K562 (cell line): ENCODE data around the gene STIL.
"Not testable (repeated sequence)": the region's sequence is repeated elsewhere in the genome, so short reads cannot be mapped to it uniquely, and the experiment has no call there.

Source experiments
- CEBPB ChIP-seq: fragments of 450-650 bp; IDR thresholded peaks from 2 replicates; pipeline ENCODE4 v1.6.1; 2016; ENCODE audit warnings: missing genetic modification characterization, missing compliant biosample characterization
- CREB1 ChIP-seq, 2 experiments: sonication (generic) in 1 of 2; formaldehyde crosslinking in 1 of 2; IDR thresholded peaks; 2 replicates each; pipeline versions ENCODE4 v1.6.1 to v1.8.0; 2012 to 2022; ENCODE audit warnings: inconsistent platforms in 1 of 2, mild to moderate bottlenecking in 1 of 2, missing genetic modification reagents in 1 of 2, moderate library complexity in 1 of 2
- LARP7 ChIP-seq: fragments of 450-650 bp; IDR thresholded peaks from 2 replicates; pipeline ENCODE4 v1.6.1; 2016
- TAF7 ChIP-seq: fragments of 450-650 bp; IDR thresholded peaks from 2 replicates; pipeline ENCODE4 v1.6.1; 2016; ENCODE audit warnings: missing genetic modification characterization, missing compliant biosample characterization
- TF ChIP-seq, protein P1 (sequence below), 3 experiments: IDR thresholded peaks in 2 of 3; conservative IDR thresholded peaks in 1 of 3; 2 replicates each; pipeline ENCODE4 v1.5.1; 2011 to 2012; ENCODE audit warnings: low read length in 3 of 3, mild to moderate bottlenecking in 3 of 3, control low read depth in 2 of 3, improper control_type of control experiment in 1 of 3, inconsistent platforms in 1 of 3, low read depth in 1 of 3, mixed read lengths in 1 of 3, moderate library complexity in 1 of 3; ENCODE audit not compliant: insufficient read depth in 2 of 3
- TF ChIP-seq, protein P2 (sequence below): sonication (generic); formaldehyde crosslinking; IDR thresholded peaks from 2 replicates; pipeline ENCODE4 v1.8.0; 2023; ENCODE audit warnings: mild to moderate bottlenecking, missing genetic modification reagents

DNA sequence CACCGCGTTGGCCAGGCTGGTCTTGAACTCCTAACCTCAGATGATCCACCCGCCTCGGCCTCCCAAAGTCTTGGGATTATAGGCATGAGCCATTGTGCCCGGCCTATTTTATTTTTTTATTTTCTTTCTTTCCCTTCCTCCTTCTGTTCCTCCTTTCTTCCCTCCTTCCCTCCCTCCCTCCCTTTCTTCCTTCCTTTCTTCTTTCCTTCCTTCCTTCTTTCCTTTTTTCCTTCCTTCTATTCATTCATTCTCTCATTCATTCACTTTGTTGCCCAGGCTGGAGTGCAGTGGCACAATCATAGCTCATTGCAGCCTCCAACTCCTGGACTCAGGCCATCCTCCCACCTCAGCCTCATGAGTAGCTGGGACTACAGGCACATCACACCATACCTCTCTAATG lies 33.0 kb upstream of the STIL start:
- TF ChIP-seq, protein P1, sequence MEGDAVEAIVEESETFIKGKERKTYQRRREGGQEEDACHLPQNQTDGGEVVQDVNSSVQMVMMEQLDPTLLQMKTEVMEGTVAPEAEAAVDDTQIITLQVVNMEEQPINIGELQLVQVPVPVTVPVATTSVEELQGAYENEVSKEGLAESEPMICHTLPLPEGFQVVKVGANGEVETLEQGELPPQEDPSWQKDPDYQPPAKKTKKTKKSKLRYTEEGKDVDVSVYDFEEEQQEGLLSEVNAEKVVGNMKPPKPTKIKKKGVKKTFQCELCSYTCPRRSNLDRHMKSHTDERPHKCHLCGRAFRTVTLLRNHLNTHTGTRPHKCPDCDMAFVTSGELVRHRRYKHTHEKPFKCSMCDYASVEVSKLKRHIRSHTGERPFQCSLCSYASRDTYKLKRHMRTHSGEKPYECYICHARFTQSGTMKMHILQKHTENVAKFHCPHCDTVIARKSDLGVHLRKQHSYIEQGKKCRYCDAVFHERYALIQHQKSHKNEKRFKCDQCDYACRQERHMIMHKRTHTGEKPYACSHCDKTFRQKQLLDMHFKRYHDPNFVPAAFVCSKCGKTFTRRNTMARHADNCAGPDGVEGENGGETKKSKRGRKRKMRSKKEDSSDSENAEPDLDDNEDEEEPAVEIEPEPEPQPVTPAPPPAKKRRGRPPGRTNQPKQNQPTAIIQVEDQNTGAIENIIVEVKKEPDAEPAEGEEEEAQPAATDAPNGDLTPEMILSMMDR (IDR thresholded peaks at IDR 0.05 in 2 of 3, conservative IDR thresholded peaks at IDR 0.05 in 1 of 3; ENCODE audit: insufficient read depth in 2 of 3, low read depth in 1 of 3, low read length in 3 of 3) = not testable (repeated sequence)
- not testable (repeated sequence) for TF ChIP-seq TAF7 (tag); LARP7; CEBPB (tag); CREB1 (IDR thresholded peaks at IDR 0.05); CREB1 (CRISPR knock-in tag; IDR thresholded peaks at IDR 0.05)
- TF ChIP-seq, protein P2, sequence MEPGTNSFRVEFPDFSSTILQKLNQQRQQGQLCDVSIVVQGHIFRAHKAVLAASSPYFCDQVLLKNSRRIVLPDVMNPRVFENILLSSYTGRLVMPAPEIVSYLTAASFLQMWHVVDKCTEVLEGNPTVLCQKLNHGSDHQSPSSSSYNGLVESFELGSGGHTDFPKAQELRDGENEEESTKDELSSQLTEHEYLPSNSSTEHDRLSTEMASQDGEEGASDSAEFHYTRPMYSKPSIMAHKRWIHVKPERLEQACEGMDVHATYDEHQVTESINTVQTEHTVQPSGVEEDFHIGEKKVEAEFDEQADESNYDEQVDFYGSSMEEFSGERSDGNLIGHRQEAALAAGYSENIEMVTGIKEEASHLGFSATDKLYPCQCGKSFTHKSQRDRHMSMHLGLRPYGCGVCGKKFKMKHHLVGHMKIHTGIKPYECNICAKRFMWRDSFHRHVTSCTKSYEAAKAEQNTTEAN (CRISPR knock-in tag) = not testable (repeated sequence)
